SK-N-SH (cell line): Measurements from ENCODE around the gene RHBDF2. TPM values are rescaled to one million over a fixed set of nuclear protein-coding genes. Genes with fewer than 3 reads are reported as not detected.

Source experiments
- CTCF ChIA-PET: fragments of 300-600, 350-600 bp; formaldehyde crosslinking; extraction: SDS; loops from one replicate; lab custom pipeline; 2021; lab: Yijun Ruan, JAX
- POLR2A ChIA-PET: fragments of 350-600 bp; sonication (Branson Sonifier 250); formaldehyde crosslinking; extraction: SDS; loops from one replicate; lab custom pipeline; 2020; ENCODE audit warnings: antibody characterized with exemption, inconsistent platforms; lab: Yijun Ruan, JAX
- DNase-seq: peaks from one replicate; pipeline ENCODE4 v3.0.0; 2012
- H2AFZ ChIP-seq: fragments of 200-600 bp; sonication (generic); 2 replicates; pipeline ENCODE4 v1.8.1; 2016; ENCODE audit warnings: antibody characterized with exemption, mild to moderate bottlenecking, low read depth
- H3F3A ChIP-seq: fragments of 200-600 bp; sonication (generic); replicated peaks from 2 replicates; pipeline ENCODE3; 2016; ENCODE audit warnings: antibody characterized with exemption, mild to moderate bottlenecking; ENCODE audit not compliant: insufficient read depth
- H3K27ac ChIP-seq, 2 experiments: fragments of 200-500 bp in 1 of 2; fragments of 200-600 bp in 1 of 2; sonication (Bioruptor generic) in 1 of 2; sonication (generic), shearing (Covaris generic) in 1 of 2; 2 replicates each; pipeline versions ENCODE4 v1.5.1 to v1.6.1; 2014 to 2016; ENCODE audit warnings: low read depth in 2 of 2, inconsistent platforms in 1 of 2, low read length in 1 of 2, mild to moderate bottlenecking in 1 of 2, mixed read lengths in 1 of 2
- H3K27me3 ChIP-seq: fragments of 200-600 bp; sonication (generic), shearing (Covaris generic); 2 replicates; pipeline ENCODE4 v1.6.1; 2016; ENCODE audit warnings: mixed run types; ENCODE audit not compliant: insufficient read depth
- H3K36me3 ChIP-seq, 2 experiments: fragments of 200-500 bp in 1 of 2; fragments of 200-600 bp in 1 of 2; sonication (Bioruptor generic) in 1 of 2; sonication (generic) in 1 of 2; replicated peaks in 1 of 2; 2 replicates each; pipeline versions ENCODE3 to v1.5.1; 2014 to 2016; ENCODE audit warnings: low read length in 1 of 2, mild to moderate bottlenecking in 1 of 2; ENCODE audit not compliant: insufficient read depth in 2 of 2, control insufficient read depth in 1 of 2
- H3K4me1 ChIP-seq, 2 experiments: fragments of 200-500 bp in 1 of 2; fragments of 200-600 bp in 1 of 2; sonication (Bioruptor generic) in 1 of 2; sonication (generic), shearing (Covaris generic) in 1 of 2; 2 replicates each; pipeline versions ENCODE4 v1.5.1 to v1.6.1; 2014 to 2016; ENCODE audit warnings: low read depth in 1 of 2, low read length in 1 of 2, mixed run types in 1 of 2; ENCODE audit not compliant: insufficient read depth in 2 of 2, control insufficient read depth in 1 of 2
- H3K4me2 ChIP-seq: fragments of 200-600 bp; sonication (generic), shearing (Covaris generic); 2 replicates; pipeline ENCODE4 v1.6.1; 2017; ENCODE audit warnings: mixed run types
- H3K4me3 ChIP-seq, 2 experiments: fragments of 200-500 bp in 1 of 2; fragments of 200-600 bp in 1 of 2; sonication (Bioruptor generic) in 1 of 2; sonication (generic), shearing (Covaris generic) in 1 of 2; 2 replicates each; pipeline versions ENCODE4 v1.5.1 to v1.8.1; 2014 to 2016; ENCODE audit warnings: low read depth in 2 of 2, inconsistent platforms in 1 of 2, low read length in 1 of 2, mild to moderate bottlenecking in 1 of 2, mixed read lengths in 1 of 2, moderate library complexity in 1 of 2
- H3K79me2 ChIP-seq: fragments of 200-600 bp; sonication (generic); 2 replicates; pipeline ENCODE4 v1.8.1; 2017; ENCODE audit warnings: mild to moderate bottlenecking; ENCODE audit not compliant: insufficient read depth
- H3K9ac ChIP-seq: fragments of 200-600 bp; sonication (generic); 2 replicates; pipeline ENCODE4 v1.6.1; 2017; ENCODE audit warnings: mixed run types
- H3K9me2 ChIP-seq: fragments of 200-600 bp; sonication (generic); 2 replicates; pipeline ENCODE4 v1.6.1; 2017; ENCODE audit warnings: mixed run types
- H3K9me3 ChIP-seq: fragments of 200-600 bp; sonication (generic); 2 replicates; pipeline ENCODE4 v1.6.1; 2017; ENCODE audit warnings: mixed run types, mild to moderate bottlenecking, moderate library complexity
- H4K20me1 ChIP-seq: fragments of 200-600 bp; sonication (generic); 2 replicates; pipeline ENCODE4 v1.6.1; 2017; ENCODE audit warnings: mild to moderate bottlenecking, mixed run types; ENCODE audit not compliant: insufficient read depth
- EZH2phosphoT487 ChIP-seq: fragments of 200-600 bp; sonication (generic); IDR thresholded peaks from 2 replicates; pipeline ENCODE4 v1.6.1; 2017; ENCODE audit warnings: low read depth, mixed run types, mild to moderate bottlenecking, antibody characterized with exemption, moderate library complexity, borderline replicate concordance
- FOXJ3 ChIP-seq: sonication (generic); formaldehyde crosslinking; IDR thresholded peaks from 2 replicates; pipeline ENCODE4 v1.5.1; 2020; ENCODE audit warnings: mild to moderate bottlenecking, missing genetic modification reagents
- GABPA ChIP-seq: IDR thresholded peaks from 2 replicates; pipeline ENCODE4 v1.4.0; 2012; ENCODE audit warnings: low read depth, mild to moderate bottlenecking
- GATA2 ChIP-seq: sonication (generic); formaldehyde crosslinking; IDR thresholded peaks from 2 replicates; pipeline ENCODE4 v1.5.0; 2020; ENCODE audit warnings: mild to moderate bottlenecking, missing genetic modification reagents
- IRF3 ChIP-seq: fragments of 150-350 bp; IDR thresholded peaks from 2 replicates; pipeline ENCODE4 v1.6.1; 2016; ENCODE audit warnings: mild to moderate bottlenecking, low read depth, low read length
- JUND ChIP-seq: IDR thresholded peaks from 2 replicates; pipeline ENCODE4 v1.4.0; 2012
- MEF2A ChIP-seq: IDR thresholded peaks from 2 replicates; pipeline ENCODE4 v1.4.0; 2012; ENCODE audit warnings: low read depth, borderline replicate concordance
- MXI1 ChIP-seq: IDR thresholded peaks from 2 replicates; pipeline ENCODE4 v1.6.1; 2012; ENCODE audit warnings: mild to moderate bottlenecking, low read depth, low read length, improper control_type of control experiment
- NRF1 ChIP-seq: IDR thresholded peaks from 2 replicates; pipeline ENCODE4 v1.6.1; 2012; ENCODE audit warnings: low read depth, mild to moderate bottlenecking, low read length
- PBX3 ChIP-seq: IDR thresholded peaks from 2 replicates; pipeline ENCODE4; 2012
- RAD21 ChIP-seq: IDR thresholded peaks from 2 replicates; pipeline ENCODE4 v1.6.1; 2012; ENCODE audit warnings: mild to moderate bottlenecking, low read length
- RCOR1 ChIP-seq: fragments of 150-350 bp; IDR thresholded peaks from 2 replicates; pipeline ENCODE4 v1.6.1; 2017; ENCODE audit warnings: antibody characterized with exemption, low read length
- RFX5 ChIP-seq: IDR thresholded peaks from 2 replicates; pipeline ENCODE4 v1.6.1; 2012; ENCODE audit warnings: mild to moderate bottlenecking, improper control_type of control experiment, low read length
- SMC3 ChIP-seq: IDR thresholded peaks from 2 replicates; pipeline ENCODE4 v1.6.1; 2012; ENCODE audit warnings: low read depth, low read length, improper control_type of control experiment
- TAF1 ChIP-seq: IDR thresholded peaks from 2 replicates; pipeline ENCODE4 v1.6.1; 2012; ENCODE audit warnings: low read depth, mild to moderate bottlenecking, low read length, moderate library complexity, borderline replicate concordance
- TEAD4 ChIP-seq: IDR thresholded peaks from 2 replicates; pipeline ENCODE4 v1.4.0; 2012; ENCODE audit warnings: mild to moderate bottlenecking, borderline replicate concordance; ENCODE audit not compliant: insufficient read depth
- WGBS: methylation state at CpG from one replicate; pipeline ENCODE4 v1.1.6; 2017; ENCODE audit warnings: low lambda C conversion rate; 5-methylcytosine and 5-hydroxymethylcytosine counted together
- polyA plus RNA-seq, 3 experiments: library from polyadenylated mRNA; depleted of rRNA; stranded (reverse); fragments of >200 nt; gene quantifications; 2 replicates each; pipeline ENCODE4 v1.2.3, GENCODE V29; 2012
- TF ChIP-seq, protein P1 (sequence below): IDR thresholded peaks from 2 replicates; pipeline ENCODE4 v1.4.0; 2012; ENCODE audit warnings: low read depth, borderline replicate concordance
- TF ChIP-seq, protein P2 (sequence below): IDR thresholded peaks from 2 replicates; pipeline ENCODE4 v1.4.0; 2012; ENCODE audit warnings: low read depth, borderline replicate concordance
- TF ChIP-seq, protein P3 (sequence below): fragments of 150-350 bp; IDR thresholded peaks from 2 replicates; pipeline ENCODE4 v1.6.1; 2017; ENCODE audit warnings: antibody characterized with exemption, low read length, low read depth, borderline replicate concordance

RHBDF2 gene
- polyA plus RNA-seq, 1 of the 3 experiments (the other 2 are of a cell fraction), result 16.1 TPM

- H3F3A ChIP-seq, result no peaks in the 10 kb centered on the region
- TF ChIP-seq IRF3 (no peak), RFX5 (no peak), MEF2A (no peak), RCOR1 (no peak), NRF1 (no peak), JUND (no peak), PBX3 (no peak), GATA2 (no peak), TAF1 (no peak), FOXJ3 (CRISPR knock-in tag) (no peak), RAD21 (no peak), TEAD4 (no peak), SMC3 (no peak), EZH2phosphoT487 (no peak), MXI1 (no peak), GABPA (no peak)
- TF ChIP-seq, protein P1, sequence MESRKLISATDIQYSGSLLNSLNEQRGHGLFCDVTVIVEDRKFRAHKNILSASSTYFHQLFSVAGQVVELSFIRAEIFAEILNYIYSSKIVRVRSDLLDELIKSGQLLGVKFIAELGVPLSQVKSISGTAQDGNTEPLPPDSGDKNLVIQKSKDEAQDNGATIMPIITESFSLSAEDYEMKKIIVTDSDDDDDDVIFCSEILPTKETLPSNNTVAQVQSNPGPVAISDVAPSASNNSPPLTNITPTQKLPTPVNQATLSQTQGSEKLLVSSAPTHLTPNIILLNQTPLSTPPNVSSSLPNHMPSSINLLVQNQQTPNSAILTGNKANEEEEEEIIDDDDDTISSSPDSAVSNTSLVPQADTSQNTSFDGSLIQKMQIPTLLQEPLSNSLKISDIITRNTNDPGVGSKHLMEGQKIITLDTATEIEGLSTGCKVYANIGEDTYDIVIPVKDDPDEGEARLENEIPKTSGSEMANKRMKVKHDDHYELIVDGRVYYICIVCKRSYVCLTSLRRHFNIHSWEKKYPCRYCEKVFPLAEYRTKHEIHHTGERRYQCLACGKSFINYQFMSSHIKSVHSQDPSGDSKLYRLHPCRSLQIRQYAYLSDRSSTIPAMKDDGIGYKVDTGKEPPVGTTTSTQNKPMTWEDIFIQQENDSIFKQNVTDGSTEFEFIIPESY, result no peak
- TF ChIP-seq, protein P2, sequence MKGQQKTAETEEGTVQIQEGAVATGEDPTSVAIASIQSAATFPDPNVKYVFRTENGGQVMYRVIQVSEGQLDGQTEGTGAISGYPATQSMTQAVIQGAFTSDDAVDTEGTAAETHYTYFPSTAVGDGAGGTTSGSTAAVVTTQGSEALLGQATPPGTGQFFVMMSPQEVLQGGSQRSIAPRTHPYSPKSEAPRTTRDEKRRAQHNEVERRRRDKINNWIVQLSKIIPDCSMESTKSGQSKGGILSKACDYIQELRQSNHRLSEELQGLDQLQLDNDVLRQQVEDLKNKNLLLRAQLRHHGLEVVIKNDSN, result no peak
- TF ChIP-seq, protein P3, sequence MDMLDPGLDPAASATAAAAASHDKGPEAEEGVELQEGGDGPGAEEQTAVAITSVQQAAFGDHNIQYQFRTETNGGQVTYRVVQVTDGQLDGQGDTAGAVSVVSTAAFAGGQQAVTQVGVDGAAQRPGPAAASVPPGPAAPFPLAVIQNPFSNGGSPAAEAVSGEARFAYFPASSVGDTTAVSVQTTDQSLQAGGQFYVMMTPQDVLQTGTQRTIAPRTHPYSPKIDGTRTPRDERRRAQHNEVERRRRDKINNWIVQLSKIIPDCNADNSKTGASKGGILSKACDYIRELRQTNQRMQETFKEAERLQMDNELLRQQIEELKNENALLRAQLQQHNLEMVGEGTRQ, result no peak
- TF ChIP-seq, all 33 proteins: peak for 0
- 95% methylated on average over 9 of the region's 9 CpGs for WGBS
- Histone ChIP-seq H3K9me2 (no peaks in the 10 kb centered on the region), H3K9ac (no peak overlapping the region), H3K4me1 (peaks cover 0 to 11% of the 10 kb centered on the region in 2 experiments; a peak in 1 of 4 replicates), H3K4me3 (no peak overlapping the region), H2AFZ (no peak overlapping the region), H3K79me2 (peaks cover 94% of the 10 kb centered on the region), H3K9me3 (no peaks in the 10 kb centered on the region), H4K20me1 (peaks cover 71% of the 10 kb centered on the region), H3K27ac (no peak overlapping the region), H3K4me2 (no peak overlapping the region), H3K36me3 (no peaks in the 10 kb centered on the region), H3K27me3 (no peaks in the 10 kb centered on the region)
- DNase-seq, result no peak
- ChIA-PET CTCF (no interaction called here), POLR2A (no interaction called here)
These were observed 67.5 kb downstream of the RHBDF2 start for GRCh38 chr17:76433693-76434092.
